ENCODE data around the gene SV2B. TPM values are rescaled to one million over a fixed set of nuclear protein-coding genes. Genes with fewer than 3 reads are reported as not detected.

The SV2B gene
- total and polyA plus RNA-seq, 2 experiments from 2014 or later: 0.17 to 2.2 TPM

- no peaks in the 10 kb centered on the region for H3K79me2 ChIP-seq
- WGBS (ENCODE audit: low lambda C conversion rate, missing lambda C conversion rate): 86% methylated on average over 5 of the region's 5 CpGs
Observed at GRCh38 chr15:91237445-91237844, 137.4 kb downstream of the SV2B start.

GRCh38 chr15:91238644-91239425 lies 138.8 kb downstream of the SV2B start:
- Histone ChIP-seq H3K4me1 (ENCODE audit: insufficient read depth) (no peaks in the 10 kb centered on the region), H3K9me3 (ENCODE audit: low read depth) (no peaks in the 10 kb centered on the region), H3K4me3 (no peak overlapping the region), H3K27ac (no peak overlapping the region), H2AFZ (no peak overlapping the region), H3K9me2 (replicated peaks; ENCODE audit: insufficient read depth) (no peaks in the 10 kb centered on the region), H3K4me2 (no peak overlapping the region), H3K36me3 (replicated peaks; ENCODE audit: insufficient read depth, low read depth) (no peaks in the 10 kb centered on the region), H3K79me2 (no peaks in the 10 kb centered on the region), H4K20me1 (ENCODE audit: insufficient read depth, poor library complexity, severe bottlenecking) (no peaks in the 10 kb centered on the region), H3K27me3 (peaks cover 63% of the 10 kb centered on the region)
- WGBS (ENCODE audit: low lambda C conversion rate, missing lambda C conversion rate): 88% methylated on average over 10 of the region's 10 CpGs
- DNase-seq (ENCODE audit: low spot score): no peak
- no peak for TF ChIP-seq CTCF (IDR thresholded peaks at IDR 0.05; ENCODE audit: poor library complexity)

More at GRCh38 chr15:91237445-91237844, 137.4 kb downstream of the SV2B start:
- no peak for DNase-seq (ENCODE audit: low spot score)
- Histone ChIP-seq H3K9me3 (ENCODE audit: low read depth) (no peaks in the 10 kb centered on the region), H2AFZ (no peak overlapping the region), H3K36me3 (replicated peaks; ENCODE audit: insufficient read depth, low read depth) (no peaks in the 10 kb centered on the region), H3K4me3 (no peak overlapping the region), H3K27me3 (peaks cover 53% of the 10 kb centered on the region), H4K20me1 (ENCODE audit: insufficient read depth, poor library complexity, severe bottlenecking) (no peaks in the 10 kb centered on the region), H3K4me2 (no peak overlapping the region), H3K4me1 (ENCODE audit: insufficient read depth) (no peaks in the 10 kb centered on the region), H3K9me2 (replicated peaks; ENCODE audit: insufficient read depth) (no peaks in the 10 kb centered on the region), H3K27ac (no peak overlapping the region)
- TF ChIP-seq EZH2phosphoT487 (IDR thresholded peaks at IDR 0.05; ENCODE audit: low read depth, severe bottlenecking, unreplicated experiment) (no peak), CTCF (IDR thresholded peaks at IDR 0.05; ENCODE audit: poor library complexity) (no peak), EZH2 (IDR thresholded peaks at IDR 0.05; ENCODE audit: borderline replicate concordance) (no peak)

- H3K27me3 ChIP-seq: peaks cover 54% of the 10 kb centered on the region
- H4K20me1 ChIP-seq (ENCODE audit: insufficient read depth, poor library complexity, severe bottlenecking): no peaks in the 10 kb centered on the region
- TF ChIP-seq EZH2phosphoT487 (IDR thresholded peaks at IDR 0.05; ENCODE audit: low read depth, severe bottlenecking, unreplicated experiment) (no peak), CTCF (IDR thresholded peaks at IDR 0.05; ENCODE audit: poor library complexity) (no peak)
- H3K36me3 ChIP-seq (replicated peaks; ENCODE audit: insufficient read depth, low read depth): no peaks in the 10 kb centered on the region
- no peak overlapping the region for H3K27ac ChIP-seq
- H3K4me3 ChIP-seq: no peak overlapping the region
- no peak overlapping the region for H3K4me2 ChIP-seq
- H3K9me2 ChIP-seq (replicated peaks; ENCODE audit: insufficient read depth): no peaks in the 10 kb centered on the region
- no peak overlapping the region for H2AFZ ChIP-seq
- 58% methylated on average over 2 of the region's 2 CpGs for WGBS (ENCODE audit: low lambda C conversion rate, missing lambda C conversion rate)
- no peaks in the 10 kb centered on the region for H3K9me3 ChIP-seq (ENCODE audit: low read depth)
- no peaks in the 10 kb centered on the region for H3K79me2 ChIP-seq
- H3K4me1 ChIP-seq (ENCODE audit: insufficient read depth): no peaks in the 10 kb centered on the region
- DNase-seq (ENCODE audit: low spot score): no peak
Observed at GRCh38 chr15:91243826-91244225, 143.8 kb downstream of the SV2B start.
